Heart left ventricle (tissue), 13 donors: Measurements from ENCODE around the gene NSUN2.

Experiments used
- CTCF ChIP-seq, 12 donors: fragments of 200-600 bp; sonication (generic) in 4 of 12; IDR thresholded peaks; one replicate each; pipeline versions ENCODE4 v1.5.0 to v1.8.0; 2018 to 2022; ENCODE audit warnings: antibody characterized with exemption in 12 of 12, mild to moderate bottlenecking in 5 of 12
- POLR2A ChIP-seq, 2 donors: fragments of 450-650 bp; IDR thresholded peaks; one replicate each; pipeline ENCODE4 v1.6.1; 2017; ENCODE audit warnings: antibody characterized with exemption in 2 of 2, mild to moderate bottlenecking in 2 of 2, moderate library complexity in 2 of 2
- donor health status: ischemic (EF 13 %, LVEDD 7.1; RV severe dilation, severe dysfunction).
- donor health status: DM: no; HTN: yes; CAD: no.
- donor health status: DM: no; HTN: no; CAD: no.
- donor health status: ischemic (EF 25% LVEDD 6.9; RV normal size, moderate dysfunction).
- donor health status: ischemic (EF 25% LVEDD 5.7; RV mildly dilated, moderate dysfunction).
- donor health status: ischemic (EF 35%, LVEDD 5.7; RV mildly dilated, moderate dysfunction).
- donor health status: nonischemic (EF 11% LVEDD 7.7; RV severe dilation, severe dysfunction).
- donor health status: DM: yes; HTN: yes; CAD: no.
- donor health status: PGD.
- donor health status: ischemic (EF 29% LVEDD 5.4; RV normal size, mild dysfunction).
- donor health status: nonischemic (EF 23%, LVEDD 6.1; RV moderate dilation, normal function).

DNA sequence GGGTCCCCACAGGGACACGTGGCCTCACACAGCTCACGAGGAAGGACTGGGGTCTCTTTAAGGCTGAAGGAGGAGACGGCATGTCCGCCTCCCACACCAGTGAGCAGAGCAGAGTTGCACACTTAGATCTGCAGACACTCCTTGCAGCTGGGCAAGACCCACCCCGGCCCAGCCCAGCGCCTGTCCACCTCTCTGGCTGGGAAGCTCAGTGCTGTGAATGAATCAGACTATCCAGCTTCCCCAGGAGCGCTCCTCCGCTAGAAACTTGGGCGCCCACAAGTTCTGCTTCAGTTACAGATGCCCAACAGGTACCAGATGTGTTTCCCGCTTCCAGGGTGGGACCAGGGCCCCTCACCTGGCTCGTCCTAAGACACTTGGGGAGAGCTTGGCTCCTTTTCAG lies 78.9 kb downstream of the NSUN2 start:
- TF ChIP-seq CTCF (IDR thresholded peaks at IDR 0.05) (no peak), POLR2A (IDR thresholded peaks at IDR 0.05) (no peak)
